Measurements from ENCODE around the gene FOXN4.

Gene FOXN4

GRCh38 chr12:109250523-109250922 lies 58.6 kb downstream of the FOXN4 start:
- TF ChIP-seq EZH2 (IDR thresholded peaks at IDR 0.05; ENCODE audit: borderline replicate concordance, low read length), result no peak
- TF ChIP-seq CTCF (IDR thresholded peaks at IDR 0.05; ENCODE audit: low read length), result no peak
- H3K9me2 ChIP-seq (ENCODE audit: low read depth, low read length), result no peaks in the 10 kb centered on the region
- H3K27me3 ChIP-seq (ENCODE audit: insufficient read depth, low read length), result no peaks in the 10 kb centered on the region
- H3K36me3 ChIP-seq (ENCODE audit: insufficient read depth, low read length), result no peaks in the 10 kb centered on the region
- H2AFZ ChIP-seq (ENCODE audit: low read length), result no peak overlapping the region
- H3K27ac ChIP-seq (ENCODE audit: low read depth, low read length, poor library complexity, severe bottlenecking), result no peak overlapping the region
- H4K20me1 ChIP-seq (ENCODE audit: insufficient read depth, low read length), result no peaks in the 10 kb centered on the region
- no peak overlapping the region for H3K4me2 ChIP-seq (ENCODE audit: low read length)
- H3K79me2 ChIP-seq (ENCODE audit: insufficient read depth, low read length), result no peaks in the 10 kb centered on the region
- no peaks in the 10 kb centered on the region for H3K9me3 ChIP-seq (ENCODE audit: low read length)
- no peaks in the 10 kb centered on the region for H3F3A ChIP-seq (ENCODE audit: insufficient read depth, low read length)
- H3K9ac ChIP-seq (ENCODE audit: low read length), result no peak overlapping the region
- no peak overlapping the region for H3K4me3 ChIP-seq (ENCODE audit: low read depth, low read length, poor library complexity, severe bottlenecking)
- no peaks in the 10 kb centered on the region for H3K4me1 ChIP-seq (ENCODE audit: insufficient read depth, low read length, severe bottlenecking)

GRCh38 chr12:109247831-109248654 lies 61.0 kb downstream of the FOXN4 start:
- no peaks in the 10 kb centered on the region for H3K9me2 ChIP-seq (ENCODE audit: low read depth, low read length)
- no peaks in the 10 kb centered on the region for H3K9me3 ChIP-seq (ENCODE audit: low read length)
- H3K4me3 ChIP-seq (ENCODE audit: low read depth, low read length, poor library complexity, severe bottlenecking), result no peak overlapping the region
- no peak overlapping the region for H3K9ac ChIP-seq (ENCODE audit: low read length)
- H3K27me3 ChIP-seq (ENCODE audit: insufficient read depth, low read length), result no peaks in the 10 kb centered on the region
- no peaks in the 10 kb centered on the region for H3K79me2 ChIP-seq (ENCODE audit: insufficient read depth, low read length)
- TF ChIP-seq CTCF (IDR thresholded peaks at IDR 0.05; ENCODE audit: low read length), result no peak
- no peak for TF ChIP-seq EZH2 (IDR thresholded peaks at IDR 0.05; ENCODE audit: borderline replicate concordance, low read length)
- H3K4me1 ChIP-seq (ENCODE audit: insufficient read depth, low read length, severe bottlenecking), result no peaks in the 10 kb centered on the region
- H3K36me3 ChIP-seq (ENCODE audit: insufficient read depth, low read length), result no peaks in the 10 kb centered on the region
- no peaks in the 10 kb centered on the region for H4K20me1 ChIP-seq (ENCODE audit: insufficient read depth, low read length)
- no peak overlapping the region for H3K4me2 ChIP-seq (ENCODE audit: low read length)
- no peak overlapping the region for H2AFZ ChIP-seq (ENCODE audit: low read length)
- H3K27ac ChIP-seq (ENCODE audit: low read depth, low read length, poor library complexity, severe bottlenecking), result no peak overlapping the region
- no peaks in the 10 kb centered on the region for H3F3A ChIP-seq (ENCODE audit: insufficient read depth, low read length)

GRCh38 chr12:109246221-109246620 lies 62.9 kb downstream of the FOXN4 start:
- no peaks in the 10 kb centered on the region for H3F3A ChIP-seq (ENCODE audit: insufficient read depth, low read length)
- H3K79me2 ChIP-seq (ENCODE audit: insufficient read depth, low read length), result no peaks in the 10 kb centered on the region
- H3K36me3 ChIP-seq (ENCODE audit: insufficient read depth, low read length), result no peaks in the 10 kb centered on the region
- no peaks in the 10 kb centered on the region for H3K4me1 ChIP-seq (ENCODE audit: insufficient read depth, low read length, severe bottlenecking)
- no peaks in the 10 kb centered on the region for H3K9me2 ChIP-seq (ENCODE audit: low read depth, low read length)
- TF ChIP-seq CTCF (IDR thresholded peaks at IDR 0.05; ENCODE audit: low read length) (no peak), EZH2 (IDR thresholded peaks at IDR 0.05; ENCODE audit: borderline replicate concordance, low read length) (no peak)
- no peaks in the 10 kb centered on the region for H3K27me3 ChIP-seq (ENCODE audit: insufficient read depth, low read length)
- no peak overlapping the region for H3K4me3 ChIP-seq (ENCODE audit: low read depth, low read length, poor library complexity, severe bottlenecking)
- H3K27ac ChIP-seq (ENCODE audit: low read depth, low read length, poor library complexity, severe bottlenecking), result no peak overlapping the region
- H3K9me3 ChIP-seq (ENCODE audit: low read length), result no peaks in the 10 kb centered on the region
- no peak overlapping the region for H2AFZ ChIP-seq (ENCODE audit: low read length)
- H3K9ac ChIP-seq (ENCODE audit: low read length), result no peak overlapping the region
- H3K4me2 ChIP-seq (ENCODE audit: low read length), result no peak overlapping the region
- no peaks in the 10 kb centered on the region for H4K20me1 ChIP-seq (ENCODE audit: insufficient read depth, low read length)

Data from OCI-LY1 (cell line).